Naive thymus-derived CD4-positive, alpha-beta T cell (primary cell): Measurements from ENCODE around the gene CRHR1. TPM values are rescaled to one million over a fixed set of nuclear protein-coding genes. Genes with fewer than 3 reads are reported as not detected.
"Not testable (repeated sequence)": the region's sequence is repeated elsewhere in the genome, so short reads cannot be mapped to it uniquely, and the experiment has no call there.

Experiments
- ATAC-seq: fragments of 150-1000 bp; cut with Tn5 transposase; 2 replicates; pipeline ENCODE4 v1.10.0; 2021; ENCODE audit warnings: mild to moderate bottlenecking, moderate library complexity
- CTCF ChIA-PET: fragments of 350-600 bp; sonication (Branson Sonifier 250); formaldehyde crosslinking; loops from one replicate; lab custom pipeline; 2021; ENCODE audit warnings: antibody characterized with exemption; lab: Charles Lee
- POLR2A ChIA-PET: fragments of 350-600 bp; sonication (Branson Sonifier 250); formaldehyde crosslinking; loops from one replicate; lab custom pipeline; 2021; ENCODE audit warnings: antibody characterized with exemption, inconsistent platforms; lab: Charles Lee
- DNase-seq, 9 donors: peaks; one replicate each; pipeline versions ENCODE4 v3.0.0 to v3.0.0-alpha.2; 2020 to 2022; ENCODE audit warnings: mixed read lengths in 1 of 9
- H3K27ac ChIP-seq: one replicate; pipeline ENCODE4 v1.7.0; 2013; ENCODE audit warnings: mild to moderate bottlenecking, low read depth, low read length, moderate library complexity
- H3K27me3 ChIP-seq, 2 donors: one replicate each; pipeline ENCODE4 v1.7.0; 2013; ENCODE audit warnings: low read length in 2 of 2, mild to moderate bottlenecking in 2 of 2, moderate library complexity in 2 of 2; ENCODE audit not compliant: control insufficient read depth in 2 of 2, insufficient read depth in 2 of 2
- H3K36me3 ChIP-seq, 3 experiments: 1 replicate in 2 of 3; 2 replicates in 1 of 3; pipeline ENCODE4 v1.7.0; 2013; ENCODE audit warnings: low read length in 3 of 3, mild to moderate bottlenecking in 3 of 3, moderate library complexity in 1 of 3; ENCODE audit not compliant: insufficient read depth in 3 of 3, control insufficient read depth in 2 of 3
- H3K4me1 ChIP-seq, 2 donors: one replicate each; pipeline ENCODE4 v1.7.0; 2013; ENCODE audit warnings: low read length in 2 of 2, mild to moderate bottlenecking in 2 of 2, moderate library complexity in 1 of 2; ENCODE audit not compliant: control insufficient read depth in 2 of 2, insufficient read depth in 2 of 2
- H3K4me3 ChIP-seq: 2 replicates; pipeline ENCODE4 v1.7.0; 2013; ENCODE audit warnings: mild to moderate bottlenecking, low read length
- H3K9me3 ChIP-seq, 3 experiments: 1 replicate in 2 of 3; 2 replicates in 1 of 3; pipeline ENCODE4 v1.7.0; 2013; ENCODE audit warnings: low read length in 3 of 3; ENCODE audit not compliant: control insufficient read depth in 2 of 3
- H3K27ac Mint-ChIP-seq, 9 donors: one replicate each; pipeline ENCODE4 v1.8.0; 2020 to 2022; ENCODE audit warnings: mixed read lengths in 9 of 9, mild to moderate bottlenecking in 8 of 9, moderate library complexity in 5 of 9, inconsistent platforms in 2 of 9
- H3K27me3 Mint-ChIP-seq, 5 donors: one replicate each; pipeline ENCODE4 v1.8.0; 2021 to 2022; ENCODE audit warnings: mixed read lengths in 5 of 5, mild to moderate bottlenecking in 1 of 5
- H3K36me3 Mint-ChIP-seq, 5 donors: one replicate each; pipeline ENCODE4 v1.8.0; 2020 to 2022; ENCODE audit warnings: mixed read lengths in 5 of 5, mild to moderate bottlenecking in 3 of 5, inconsistent platforms in 1 of 5
- H3K4me1 Mint-ChIP-seq, 7 donors: one replicate each; pipeline ENCODE4 v1.8.0; 2020 to 2022; ENCODE audit warnings: mixed read lengths in 7 of 7, mild to moderate bottlenecking in 3 of 7, inconsistent platforms in 1 of 7
- H3K4me3 Mint-ChIP-seq, 10 donors: one replicate each; pipeline ENCODE4 v1.8.0; 2020 to 2022; ENCODE audit warnings: mild to moderate bottlenecking in 10 of 10, mixed read lengths in 10 of 10, moderate library complexity in 6 of 10, inconsistent platforms in 2 of 10
- H3K9me3 Mint-ChIP-seq, 11 donors: one replicate each; pipeline ENCODE4 v1.8.0; 2020 to 2022; ENCODE audit warnings: mixed read lengths in 11 of 11, mild to moderate bottlenecking in 4 of 11, inconsistent platforms in 1 of 11, moderate library complexity in 1 of 11
- intact Hi-C, 2 donors: fragments of 100-400 bp; cut with micrococcal nuclease; formaldehyde crosslinking; loops; one replicate each; pipeline ENCODE4 v1.15.1; 2023
- polyA plus RNA-seq, 2 donors: library from polyadenylated mRNA; unstranded; fragments of 300-500 nt; fragmentation: Illumina TruSeq; gene quantifications; one replicate each; pipeline ENCODE4 v1.2.3, GENCODE V29; 2021
- total RNA-seq, 6 experiments: library from RNA in 5 of 6; stranded (reverse) in 5 of 6; gene quantifications; 1 replicate in 5 of 6; 2 replicates in 1 of 6; pipeline ENCODE4 v1.2.3 and lab custom pipeline; 2021 to 2026

Gene CRHR1
- total and polyA plus RNA-seq, 7 experiments from 2014 or later = not detected

GRCh38 chr17:45861165-45861564 lies 77.0 kb downstream of the CRHR1 start:
- no peak overlapping the region for H3K4me3 ChIP-seq
- H3K36me3 Mint-ChIP-seq = no peaks in the 10 kb centered on the region
- H3K27ac Mint-ChIP-seq = no peak overlapping the region
- H3K9me3 Mint-ChIP-seq = no peaks in the 10 kb centered on the region
- H3K9me3 ChIP-seq = no peaks in the 10 kb centered on the region
- no peaks in the 10 kb centered on the region for H3K36me3 ChIP-seq
- ATAC-seq (no peak), DNase-seq (no peak)
- no peak overlapping the region for H3K27ac ChIP-seq
- H3K27me3 Mint-ChIP-seq = peaks cover 4 to 39% (median 27%) of the 10 kb centered on the region in 5 donors
- POLR2A ChIA-PET = no interaction called here
- H3K4me1 Mint-ChIP-seq = peaks cover 0 to 13% (median 11%) of the 10 kb centered on the region in 7 donors
- no peak overlapping the region for H3K4me3 Mint-ChIP-seq
- CTCF ChIA-PET = no interaction called here
- no peaks in the 10 kb centered on the region for H3K27me3 ChIP-seq
- intact Hi-C loops = no loop called here
- no peaks in the 10 kb centered on the region for H3K4me1 ChIP-seq

DNA sequence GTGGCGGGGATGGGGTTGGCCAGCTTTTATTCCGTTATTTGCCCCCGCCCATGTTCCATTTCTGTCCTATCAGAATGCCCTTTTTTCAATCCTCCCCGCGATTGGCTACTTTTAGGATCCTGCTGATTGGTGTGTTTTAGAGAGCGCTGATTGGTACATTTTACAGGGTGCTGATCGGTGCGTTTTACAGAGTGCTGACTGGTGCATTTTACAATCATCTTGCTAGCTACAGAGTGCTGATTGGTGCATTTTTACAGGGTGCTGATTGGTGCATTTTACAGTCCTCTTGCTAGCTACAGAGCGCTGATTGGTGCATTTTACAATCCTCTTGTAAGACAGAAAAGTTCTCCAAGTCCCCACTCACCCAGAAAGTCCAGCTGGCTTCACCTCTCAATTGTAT lies 78.0 kb downstream of the CRHR1 start:
- CTCF ChIA-PET = interaction anchor here (1.2 kb wide), 1 partner anchor 11 kb away, joined by 5 read pairs; no protein-coding TSS in a partner anchor
- H3K27me3 ChIP-seq, H3K4me3 ChIP-seq, H3K27ac Mint-ChIP-seq, H3K4me3 Mint-ChIP-seq, H3K9me3 ChIP-seq, ATAC-seq, H3K9me3 Mint-ChIP-seq, H3K27ac ChIP-seq, DNase-seq, intact Hi-C loops, H3K36me3 Mint-ChIP-seq, H3K4me1 ChIP-seq, POLR2A ChIA-PET, H3K36me3 ChIP-seq: not testable (repeated sequence)
- peaks cover 4 to 39% (median 29%) of the 10 kb centered on the region in 5 donors for H3K27me3 Mint-ChIP-seq
- peaks cover 0 to 13% (median 11%) of the 10 kb centered on the region in 7 donors for H3K4me1 Mint-ChIP-seq

DNA sequence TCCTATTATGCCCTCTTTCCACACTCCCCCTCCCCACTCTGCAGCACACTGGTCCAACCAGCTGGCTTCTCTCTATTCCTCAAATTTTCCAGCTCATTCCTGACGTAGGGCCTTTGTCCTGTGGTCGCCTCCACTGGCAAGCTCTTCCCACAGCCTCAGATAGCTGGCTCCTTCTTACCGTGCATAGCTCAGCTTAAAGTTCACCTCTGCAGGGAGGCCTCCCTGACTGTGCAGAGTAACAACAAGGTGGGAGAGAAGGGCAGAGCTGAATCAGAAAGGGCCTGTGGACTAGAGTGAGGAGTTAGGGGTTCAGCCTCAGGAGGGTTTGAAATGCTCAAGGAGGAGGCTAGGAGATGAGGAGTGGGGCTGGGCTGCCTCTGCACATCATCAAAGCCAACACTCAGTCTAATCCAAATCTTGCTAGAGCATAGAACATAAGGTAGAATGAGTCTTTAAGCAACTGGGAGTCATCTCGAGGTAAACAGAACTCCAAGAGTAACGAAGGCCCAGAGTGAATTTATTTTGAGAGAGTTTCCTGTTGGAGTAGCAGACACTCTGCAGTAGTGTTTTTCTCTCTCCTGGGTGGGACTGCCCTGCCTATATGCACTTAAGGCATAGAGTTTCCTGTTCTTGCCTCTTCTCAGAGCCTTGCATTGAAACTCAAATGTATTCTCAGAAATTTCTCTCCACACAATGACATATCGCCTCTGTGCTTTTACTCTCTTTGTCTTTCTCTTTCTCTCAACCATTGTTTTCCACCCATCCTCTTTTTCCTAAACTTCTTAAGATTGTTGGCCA lies 79.9 kb downstream of the CRHR1 start:
- ATAC-seq = no peak
- H3K27ac Mint-ChIP-seq = peak overlapping the region in 2 of 9 donors; percentile 3 to 32
- peaks cover 4 to 37% (median 24%) of the 10 kb centered on the region in 5 donors for H3K27me3 Mint-ChIP-seq
- POLR2A ChIA-PET = interaction anchor here (0.6 kb wide), 1 partner anchor 496 kb away, joined by 3 read pairs; no protein-coding TSS in a partner anchor
- intact Hi-C loops = no loop called here
- no peak overlapping the region for H3K4me3 ChIP-seq
- H3K36me3 Mint-ChIP-seq = no peaks in the 10 kb centered on the region
- H3K9me3 Mint-ChIP-seq = no peaks in the 10 kb centered on the region
- H3K4me1 ChIP-seq = no peaks in the 10 kb centered on the region
- no peak overlapping the region for H3K27ac ChIP-seq
- H3K9me3 ChIP-seq = no peaks in the 10 kb centered on the region
- CTCF ChIA-PET = interaction anchor here (1.2 kb wide), 1 partner anchor 12 kb away, joined by 4 read pairs; no protein-coding TSS in a partner anchor
- H3K27me3 ChIP-seq = no peaks in the 10 kb centered on the region
- DNase-seq = no peak
- H3K36me3 ChIP-seq = no peaks in the 10 kb centered on the region
- peaks cover 0 to 21% (median 11%) of the 10 kb centered on the region in 7 donors for H3K4me1 Mint-ChIP-seq
- peak overlapping the region in 2 of 10 donors; percentile 22 to 59 for H3K4me3 Mint-ChIP-seq

DNA sequence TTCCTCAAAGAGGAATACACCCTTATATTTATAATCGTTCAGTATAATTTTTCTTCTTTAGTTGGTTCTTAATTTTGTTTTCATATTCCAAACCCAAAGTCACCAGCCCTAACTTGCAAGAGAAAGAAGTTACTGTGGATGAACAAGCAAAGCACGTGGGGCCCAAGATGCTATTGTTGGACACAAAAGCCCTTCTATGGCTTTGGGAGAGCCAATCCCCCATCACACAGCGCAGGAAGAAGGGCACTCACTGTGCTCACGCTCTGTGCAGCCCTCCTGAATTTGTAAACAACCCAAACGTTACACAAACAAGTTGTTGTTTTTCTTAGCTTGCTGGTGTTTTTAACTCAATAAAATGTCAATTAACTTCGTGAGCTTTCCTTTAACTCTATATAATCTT lies 83.1 kb downstream of the CRHR1 start:
- H3K27me3 ChIP-seq = no peaks in the 10 kb centered on the region
- Mint-ChIP-seq H3K9me3 (no peaks in the 10 kb centered on the region), H3K4me3 (no peak overlapping the region), H3K4me1 (peaks cover 0 to 25% (median 11%) of the 10 kb centered on the region in 7 donors), H3K27me3 (peaks cover 0 to 32% (median 11%) of the 10 kb centered on the region in 5 donors), H3K27ac (no peak overlapping the region), H3K36me3 (no peaks in the 10 kb centered on the region)
- ChIA-PET POLR2A (no interaction called here), CTCF (no interaction called here)
- no peak for ATAC-seq
- no peak overlapping the region for H3K27ac ChIP-seq
- no peaks in the 10 kb centered on the region for H3K36me3 ChIP-seq
- no peak overlapping the region for H3K4me3 ChIP-seq
- no peaks in the 10 kb centered on the region for H3K4me1 ChIP-seq
- intact Hi-C loops = no loop called here
- no peak for DNase-seq
- H3K9me3 ChIP-seq = no peaks in the 10 kb centered on the region

DNA sequence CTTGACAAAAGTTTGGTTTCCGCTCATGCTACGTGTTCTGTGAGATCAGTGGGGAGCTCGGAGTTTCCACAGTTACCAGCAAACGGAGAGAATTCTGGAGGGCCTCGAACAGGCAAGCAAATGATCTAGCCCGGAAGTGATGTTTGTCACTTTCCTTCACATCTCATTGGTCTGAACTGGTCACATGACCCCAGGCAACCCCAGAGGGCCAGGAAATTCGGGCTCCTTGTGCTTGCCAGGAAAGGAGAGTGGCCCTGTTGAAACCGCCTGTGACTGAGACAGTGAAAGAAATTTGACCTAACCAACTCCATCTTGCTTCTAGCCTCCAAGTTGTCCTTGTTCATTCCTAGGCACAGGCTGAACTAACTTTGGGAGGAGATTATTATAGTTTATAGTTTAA lies 83.6 kb downstream of the CRHR1 start:
- DNase-seq = no peak
- POLR2A ChIA-PET = no interaction called here
- Mint-ChIP-seq H3K9me3 (no peaks in the 10 kb centered on the region), H3K27me3 (peaks cover 0 to 32% (median 11%) of the 10 kb centered on the region in 5 donors), H3K4me3 (no peak overlapping the region), H3K27ac (no peak overlapping the region), H3K4me1 (peaks cover 0 to 25% (median 11%) of the 10 kb centered on the region in 7 donors), H3K36me3 (no peaks in the 10 kb centered on the region)
- Histone ChIP-seq H3K9me3 (no peaks in the 10 kb centered on the region), H3K27ac (no peak overlapping the region), H3K36me3 (no peaks in the 10 kb centered on the region), H3K4me1 (no peaks in the 10 kb centered on the region), H3K27me3 (no peaks in the 10 kb centered on the region), H3K4me3 (no peak overlapping the region)
- CTCF ChIA-PET = no interaction called here
- intact Hi-C loops = no loop called here
- ATAC-seq = no peak

- ChIA-PET POLR2A (no interaction called here), CTCF (no interaction called here)
- H3K27ac Mint-ChIP-seq = no peak overlapping the region
- no peaks in the 10 kb centered on the region for H3K9me3 Mint-ChIP-seq
- H3K4me1 ChIP-seq = peaks cover 0 to under 1% of the 10 kb centered on the region in 2 donors
- H3K4me3 Mint-ChIP-seq = no peak overlapping the region
- H3K27me3 Mint-ChIP-seq = peaks cover 0 to 28% (median 11%) of the 10 kb centered on the region in 5 donors
- no peaks in the 10 kb centered on the region for H3K9me3 ChIP-seq
- intact Hi-C loops = no loop called here
- no peaks in the 10 kb centered on the region for H3K36me3 ChIP-seq
- H3K4me3 ChIP-seq = no peak overlapping the region
- no peaks in the 10 kb centered on the region for H3K27me3 ChIP-seq
- ATAC-seq (no peak), DNase-seq (no peak)
- no peak overlapping the region for H3K27ac ChIP-seq
- H3K36me3 Mint-ChIP-seq = no peaks in the 10 kb centered on the region
- peaks cover 1 to 29% (median 11%) of the 10 kb centered on the region in 7 donors for H3K4me1 Mint-ChIP-seq
These were observed 84.2 kb downstream of the CRHR1 start for GRCh38 chr17:45868276-45868675.
